ENCODE results near the gene PSMD11.

PSMD11 gene

GRCh38 chr17:32491371-32492263 lies 47.3 kb downstream of the PSMD11 start:
- no peak for DNase-seq

GRCh38 chr17:32492264-32492589 lies 47.9 kb downstream of the PSMD11 start:
- no peak for DNase-seq

- DNase-seq = no peak
Measured at GRCh38 chr17:32492648-32493289, 48.5 kb downstream of the PSMD11 start.

- DNase-seq = no peak
Measured at GRCh38 chr17:32493571-32493970, 49.3 kb downstream of the PSMD11 start.

GRCh38 chr17:32493976-32494513 lies 49.7 kb downstream of the PSMD11 start:
- DNase-seq = no peak

GRCh38 chr17:32494621-32495358 lies 50.5 kb downstream of the PSMD11 start:
- peak; percentile 80 for DNase-seq

- peak; percentile 36 for DNase-seq
Measured at GRCh38 chr17:32495359-32496231, 51.3 kb downstream of the PSMD11 start.

- DNase-seq = no peak
Measured at GRCh38 chr17:32496395-32497073, 52.2 kb downstream of the PSMD11 start.

GRCh38 chr17:32497431-32498205 lies 53.3 kb downstream of the PSMD11 start:
- DNase-seq = no peak

- DNase-seq = peak; percentile 51
Measured at GRCh38 chr17:32498391-32498790, 54.1 kb downstream of the PSMD11 start.

GRCh38 chr17:32502013-32502412 lies 57.7 kb downstream of the PSMD11 start:
- DNase-seq = no peak

- no peak for DNase-seq
Measured at GRCh38 chr17:32502710-32503109, 58.4 kb downstream of the PSMD11 start.

GRCh38 chr17:32503251-32504165 lies 59.2 kb downstream of the PSMD11 start:
- no peak for DNase-seq

GRCh38 chr17:32504166-32504990 lies 60.1 kb downstream of the PSMD11 start:
- no peak for DNase-seq

- DNase-seq = no peak
Measured at GRCh38 chr17:32508926-32509325, 64.6 kb downstream of the PSMD11 start.

- DNase-seq = no peak
Measured at GRCh38 chr17:32510466-32510865, 66.2 kb downstream of the PSMD11 start.

- no peak for DNase-seq
Measured at GRCh38 chr17:32512328-32512727, 68.0 kb downstream of the PSMD11 start.

- DNase-seq = no peak
Measured at GRCh38 chr17:32513579-32513978, 69.3 kb downstream of the PSMD11 start.

- DNase-seq = no peak
Measured at GRCh38 chr17:32514606-32515005, 70.3 kb downstream of the PSMD11 start.

Data from NCI-H2107 (cell line).